ENCODE results near the gene LHFPL5.

The LHFPL5 gene

DNA sequence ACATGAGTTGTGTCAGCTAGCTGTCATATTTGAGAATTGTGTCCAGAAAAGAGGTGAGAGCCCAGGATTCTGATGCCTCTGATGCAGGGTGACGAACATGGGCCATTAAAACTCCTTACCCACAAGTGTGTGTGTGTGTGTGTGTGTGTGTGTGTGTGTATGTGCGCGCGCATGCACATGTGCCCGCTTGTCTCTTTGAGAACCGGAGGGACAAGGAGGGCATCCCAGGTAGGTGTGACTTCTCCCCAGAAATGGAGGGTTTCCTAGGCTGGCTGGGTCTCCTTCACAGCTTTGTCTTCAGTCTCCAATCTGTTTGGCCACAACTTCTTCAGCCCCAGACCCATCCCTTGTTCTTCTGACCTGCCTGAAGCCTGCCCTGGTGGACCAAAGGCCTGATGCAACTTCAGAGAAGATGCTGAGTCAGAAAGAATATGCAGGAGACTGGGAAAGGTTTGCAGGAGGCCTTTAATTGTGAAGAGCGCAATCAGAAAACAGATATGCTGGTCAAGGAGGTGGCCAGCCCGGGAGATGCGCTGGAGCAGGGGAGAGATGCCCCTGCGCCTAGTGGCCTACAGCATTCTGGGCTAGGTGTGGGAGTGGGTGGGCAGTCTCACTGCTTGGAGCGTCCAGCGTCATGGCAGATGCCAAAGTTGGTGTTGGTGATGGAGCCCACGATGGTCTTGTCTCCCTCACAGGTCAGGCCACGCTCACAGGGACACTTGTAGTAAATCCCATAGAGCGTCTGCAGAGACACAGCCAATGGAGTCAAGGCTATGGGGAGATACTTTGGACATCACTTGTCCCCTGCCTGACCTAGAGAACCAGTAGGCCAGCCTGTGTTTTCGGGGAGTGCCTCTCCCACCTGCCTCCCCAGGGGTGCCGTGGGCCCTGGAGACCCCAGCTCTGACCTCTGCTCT, 10.4 kb upstream of the LHFPL5 start:
- DNase-seq = no peak

DNA sequence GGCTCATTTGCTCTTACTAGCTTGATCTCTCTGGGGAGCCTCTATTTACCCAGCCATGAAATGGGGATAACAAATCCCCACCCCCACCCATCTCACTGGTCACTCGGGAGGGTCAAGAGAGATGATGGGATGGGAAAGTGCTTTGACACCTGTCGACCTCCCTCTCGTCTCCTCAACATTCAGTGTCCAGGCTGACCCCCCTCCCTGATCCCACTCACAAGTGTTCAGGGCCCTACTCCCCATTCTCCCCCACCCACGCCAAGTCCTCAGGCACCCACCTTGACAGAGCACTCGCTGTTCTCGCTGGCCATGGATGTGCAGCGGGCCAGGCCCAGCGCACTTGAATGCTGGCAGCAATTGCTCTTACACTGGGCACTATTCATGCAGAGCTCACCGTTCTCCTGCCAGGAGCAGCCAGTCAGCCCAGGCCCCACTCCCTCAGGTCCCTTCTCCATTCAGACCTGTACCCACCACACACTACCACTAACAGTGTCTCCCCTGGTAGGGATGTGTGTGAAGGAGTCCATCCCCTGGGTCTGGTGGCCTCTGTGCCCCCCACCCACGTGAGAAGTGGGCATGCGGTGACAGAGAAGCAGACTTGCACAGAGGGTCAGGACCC, 9.6 kb upstream of the LHFPL5 start:
- no peak for DNase-seq

DNA sequence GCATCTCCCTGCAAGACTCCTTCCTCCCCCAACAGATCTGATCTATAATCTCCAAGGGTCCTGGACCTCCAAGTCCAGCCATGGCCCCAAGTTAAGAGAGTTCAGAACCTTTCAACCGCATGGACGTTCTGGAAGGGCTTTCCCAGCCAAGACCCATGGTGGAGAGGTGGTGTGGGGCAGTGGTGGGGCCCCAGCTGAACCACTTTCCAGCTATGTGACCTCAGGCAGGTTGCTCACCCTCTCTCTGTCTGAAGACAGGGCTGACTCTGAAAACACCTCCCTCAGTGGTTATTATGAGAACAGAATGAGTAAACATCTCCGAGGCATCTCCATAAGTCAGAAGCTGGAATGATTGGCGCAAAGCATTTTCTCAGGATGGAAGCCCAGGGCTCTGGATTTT, 8.9 kb upstream of the LHFPL5 start:
- DNase-seq = no peak

DNA sequence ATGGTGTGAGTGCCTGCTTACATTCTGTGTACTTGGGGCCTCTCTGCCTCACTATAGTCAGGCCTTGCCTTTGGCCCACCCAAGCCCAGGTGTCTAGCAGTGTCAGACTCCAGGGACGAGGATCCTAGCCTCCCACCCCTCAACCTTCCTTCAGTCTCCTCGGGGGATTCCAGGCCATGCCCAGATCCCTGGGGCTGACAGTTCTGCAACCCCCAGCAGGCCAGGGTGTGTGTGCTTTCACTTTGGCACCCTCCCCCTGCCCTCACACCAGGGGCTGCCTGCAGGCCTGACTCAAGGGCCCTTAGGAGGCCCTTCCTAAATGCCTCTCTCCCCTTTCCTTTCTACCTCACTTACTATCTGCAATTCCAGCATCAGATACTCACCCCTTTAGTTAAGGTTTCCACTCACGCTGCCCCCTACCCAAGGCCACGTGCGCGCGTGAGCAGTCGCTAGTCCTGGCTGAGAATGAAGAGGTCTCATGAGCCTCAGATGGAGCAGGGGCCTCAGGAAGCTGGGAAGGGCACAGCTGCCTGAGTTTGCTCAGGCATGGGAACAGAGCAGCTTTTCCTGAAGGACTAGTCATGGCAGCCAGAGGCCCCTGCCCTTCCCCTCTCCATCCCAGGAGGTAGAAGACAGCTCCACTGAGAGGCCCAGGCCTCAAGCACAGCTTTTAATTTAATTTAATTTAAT, 7.2 kb upstream of the LHFPL5 start:
- DNase-seq = no peak

DNA sequence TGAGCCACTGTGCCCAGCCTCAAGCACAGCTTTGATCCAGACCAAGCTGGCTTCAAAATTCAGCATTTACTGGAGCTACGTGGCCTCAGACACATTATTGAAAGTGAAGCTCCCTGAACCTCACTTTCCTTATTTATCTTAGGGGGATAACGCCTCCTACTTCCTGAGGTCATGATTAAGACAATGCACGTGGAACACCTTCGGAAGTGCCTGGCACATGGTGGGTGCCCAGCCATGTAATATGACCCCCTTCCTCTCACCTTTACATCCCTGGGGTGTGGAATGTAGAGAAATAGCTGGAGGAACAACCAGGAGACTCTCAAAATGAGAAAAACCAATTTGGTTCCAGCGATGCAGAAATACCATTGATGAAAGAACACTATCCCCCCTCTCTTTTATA, 6.4 kb upstream of the LHFPL5 start:
- no peak for DNase-seq

DNA sequence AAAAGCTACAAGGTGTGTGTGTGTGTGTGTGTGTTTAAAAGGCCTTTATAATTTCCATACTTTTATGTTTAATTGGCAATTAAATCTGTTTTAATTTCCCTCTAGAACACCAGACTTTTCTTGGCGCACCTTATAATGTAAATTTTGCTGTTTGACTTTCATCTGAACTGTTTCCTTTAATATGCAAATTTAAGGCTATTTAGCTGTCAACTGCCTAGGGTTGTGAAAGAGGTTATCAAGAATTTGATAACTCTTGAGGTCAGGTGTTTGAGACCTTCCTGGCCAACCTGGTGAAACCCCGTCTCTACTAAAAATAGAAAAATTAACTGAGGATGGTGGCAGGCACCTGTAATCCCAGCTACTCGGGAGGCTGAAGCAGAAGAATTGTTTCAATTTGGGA, 4.0 kb upstream of the LHFPL5 start:
- no peak for DNase-seq

DNA sequence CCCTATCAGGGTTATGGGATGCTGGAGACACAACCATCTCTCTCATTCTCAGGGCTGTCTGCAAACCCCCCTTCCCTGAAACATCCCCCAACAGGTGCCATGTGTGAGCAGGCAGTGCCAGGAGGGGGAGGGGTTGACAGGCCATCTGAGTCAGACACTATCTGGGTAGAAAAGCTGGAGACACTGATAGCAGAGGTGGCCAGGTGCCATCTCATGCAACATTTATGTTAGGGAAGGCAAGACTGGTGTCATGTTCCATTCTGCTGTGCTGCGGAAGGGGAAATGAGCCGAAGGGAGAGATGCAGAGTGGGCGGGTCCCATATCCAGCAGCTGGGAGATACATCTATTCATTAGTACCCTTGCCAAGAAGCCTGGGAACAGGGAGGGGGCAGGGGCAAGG, 3.5 kb downstream of the LHFPL5 start:
- no peak for DNase-seq

DNA sequence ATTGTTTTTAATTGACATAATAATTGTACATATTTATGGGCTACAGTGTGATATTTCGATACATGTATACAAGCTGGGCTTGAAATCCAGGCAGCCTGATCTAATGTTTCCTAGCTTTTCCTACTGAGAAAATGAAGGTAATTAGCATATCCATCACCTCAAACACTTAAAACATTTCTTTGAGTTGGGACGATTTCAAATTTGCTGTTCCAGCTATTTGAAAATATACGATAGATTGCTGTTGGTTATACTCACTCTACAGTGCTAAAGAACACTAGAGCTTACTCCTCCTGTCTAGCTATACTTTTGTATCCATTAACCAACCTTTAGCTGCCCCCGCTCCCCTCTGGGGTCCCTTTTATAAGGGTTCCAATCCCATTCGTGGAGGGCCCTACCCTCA, 4.7 kb downstream of the LHFPL5 start:
- no peak for DNase-seq

DNA sequence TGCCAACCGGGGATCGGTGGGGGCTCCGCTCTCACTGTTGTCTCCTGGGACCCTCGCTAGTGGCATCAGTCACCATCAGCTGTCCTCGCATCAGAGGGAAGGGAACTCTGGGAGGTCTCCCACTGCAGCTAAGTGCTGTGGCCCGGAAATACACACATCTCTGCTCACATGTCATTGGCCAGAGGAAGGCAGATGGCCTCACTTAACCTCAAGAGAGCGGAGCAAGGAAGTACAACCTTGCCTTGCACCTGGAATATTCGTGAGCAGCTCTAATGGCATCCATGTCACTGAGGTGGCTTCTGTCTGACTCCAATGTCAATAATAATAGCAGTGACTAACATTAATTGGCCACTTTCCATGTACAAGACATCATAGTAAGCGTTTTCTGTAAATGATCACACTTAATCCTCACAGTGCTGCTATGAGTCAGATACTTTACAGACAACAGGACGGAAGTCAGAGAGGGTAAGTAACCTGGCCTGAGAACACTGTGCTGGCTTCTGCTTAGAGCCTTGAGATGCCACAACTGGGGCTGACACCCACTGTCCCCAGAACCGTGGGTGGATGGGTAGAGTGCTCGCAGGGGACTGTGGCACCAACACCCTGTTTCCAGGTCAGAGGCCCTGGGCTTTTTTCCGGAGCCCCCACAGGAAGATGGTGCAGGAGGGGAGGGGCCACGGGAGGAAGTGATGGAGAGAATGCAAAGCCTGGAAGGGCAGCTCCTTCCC, 6.0 kb downstream of the LHFPL5 start:
- no peak for DNase-seq

DNA sequence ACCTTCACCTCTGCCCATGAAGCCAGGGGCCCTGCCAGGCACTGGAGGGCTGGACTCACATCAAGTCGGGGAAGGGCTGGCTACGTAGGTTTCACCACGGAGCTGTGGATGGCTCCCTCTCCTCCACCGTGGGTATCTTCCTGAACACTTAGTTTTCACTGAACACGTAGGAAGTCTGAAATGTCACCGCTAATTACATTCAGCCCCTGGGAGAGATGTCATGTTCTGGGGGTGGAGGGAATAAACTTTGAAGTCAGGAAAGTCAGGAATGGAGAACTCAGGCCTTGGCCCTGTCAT, 6.5 kb downstream of the LHFPL5 start:
- no peak for DNase-seq

DNA sequence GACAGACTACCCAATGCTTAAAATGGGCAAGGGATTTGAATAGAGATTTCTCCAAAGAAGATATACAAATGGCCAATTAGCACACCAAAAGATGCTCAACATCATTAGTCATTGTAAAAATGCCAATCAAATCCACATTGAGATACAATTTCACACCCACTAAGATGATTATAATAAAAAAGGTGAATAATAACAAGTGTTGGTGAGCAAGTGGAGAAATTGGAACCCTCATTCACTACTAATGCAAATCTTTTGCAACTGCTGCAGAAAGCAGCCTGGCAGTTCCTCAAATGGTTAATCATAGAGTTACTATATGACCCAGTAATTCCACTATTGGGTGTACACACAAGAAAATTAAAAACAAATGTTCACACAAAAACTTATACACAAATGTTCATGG, 12.4 kb downstream of the LHFPL5 start:
- DNase-seq = no peak

DNA sequence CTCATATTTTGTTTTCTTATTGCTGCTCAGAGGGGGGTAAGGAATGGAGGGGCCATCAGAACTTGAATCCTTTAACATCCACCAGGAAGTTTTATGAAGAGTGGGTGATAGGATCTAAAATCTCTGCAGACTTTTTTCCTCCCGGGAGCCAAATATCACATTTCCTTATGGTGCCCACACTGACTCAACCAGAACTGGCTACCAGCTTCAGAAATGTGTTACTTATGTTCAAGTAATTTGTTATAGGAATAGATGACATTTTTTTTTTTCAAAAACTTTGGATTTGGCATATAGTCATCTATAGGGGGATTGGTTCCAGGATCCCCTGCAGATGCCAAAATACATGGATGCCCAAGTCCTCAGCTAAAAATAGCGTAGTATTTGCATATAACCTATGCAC, 18.4 kb downstream of the LHFPL5 start:
- no peak for DNase-seq

DNA sequence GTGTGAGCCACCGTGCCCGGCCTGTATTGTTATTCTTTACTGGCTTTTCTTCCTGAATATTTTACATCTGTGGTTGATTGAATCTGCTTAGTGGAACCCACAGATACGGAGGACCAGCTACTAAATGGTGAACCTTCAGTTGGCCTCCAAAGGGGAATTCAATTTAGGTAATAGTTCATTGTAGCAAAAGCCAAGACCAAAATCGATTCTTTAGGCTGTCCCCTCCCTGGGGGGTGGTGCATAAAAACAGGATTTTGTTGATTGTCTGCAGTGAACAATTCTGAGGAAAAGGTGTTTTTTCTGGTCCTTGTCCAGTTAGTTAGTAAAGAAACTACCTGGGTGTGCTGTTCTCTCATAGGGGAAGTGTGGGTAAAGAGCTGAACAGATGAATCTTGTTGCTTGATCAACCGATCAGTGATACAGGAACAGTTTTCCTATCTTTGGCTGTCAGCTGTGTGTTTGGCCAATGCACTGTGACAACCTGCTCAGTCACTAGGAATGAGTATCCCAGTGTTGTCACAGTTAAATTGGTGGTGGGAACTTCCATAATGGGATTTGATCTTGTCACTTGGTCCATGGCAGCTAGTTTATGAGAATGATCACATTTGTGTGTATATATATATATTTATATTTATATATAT, 19.5 kb downstream of the LHFPL5 start:
- no peak for DNase-seq

DNA sequence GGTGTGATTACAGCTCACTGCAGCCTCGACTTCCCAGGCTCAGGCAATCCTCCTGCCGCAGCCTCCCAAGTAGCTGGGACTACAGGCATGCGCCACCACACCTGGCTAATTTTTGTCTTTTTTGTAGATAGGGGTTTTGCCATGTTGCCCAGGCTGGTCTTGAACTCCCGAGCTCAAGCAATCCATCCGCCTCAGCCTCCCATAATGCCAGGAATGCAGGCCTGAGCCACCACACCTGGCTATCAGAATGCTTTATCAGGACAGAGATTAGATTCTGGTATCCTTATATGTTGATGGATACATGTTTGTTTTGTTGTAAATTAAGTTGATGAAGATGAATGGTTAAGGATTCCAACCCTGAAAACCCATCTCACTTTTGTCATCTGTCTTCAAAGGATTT, 24.2 kb downstream of the LHFPL5 start:
- DNase-seq = no peak

DNA sequence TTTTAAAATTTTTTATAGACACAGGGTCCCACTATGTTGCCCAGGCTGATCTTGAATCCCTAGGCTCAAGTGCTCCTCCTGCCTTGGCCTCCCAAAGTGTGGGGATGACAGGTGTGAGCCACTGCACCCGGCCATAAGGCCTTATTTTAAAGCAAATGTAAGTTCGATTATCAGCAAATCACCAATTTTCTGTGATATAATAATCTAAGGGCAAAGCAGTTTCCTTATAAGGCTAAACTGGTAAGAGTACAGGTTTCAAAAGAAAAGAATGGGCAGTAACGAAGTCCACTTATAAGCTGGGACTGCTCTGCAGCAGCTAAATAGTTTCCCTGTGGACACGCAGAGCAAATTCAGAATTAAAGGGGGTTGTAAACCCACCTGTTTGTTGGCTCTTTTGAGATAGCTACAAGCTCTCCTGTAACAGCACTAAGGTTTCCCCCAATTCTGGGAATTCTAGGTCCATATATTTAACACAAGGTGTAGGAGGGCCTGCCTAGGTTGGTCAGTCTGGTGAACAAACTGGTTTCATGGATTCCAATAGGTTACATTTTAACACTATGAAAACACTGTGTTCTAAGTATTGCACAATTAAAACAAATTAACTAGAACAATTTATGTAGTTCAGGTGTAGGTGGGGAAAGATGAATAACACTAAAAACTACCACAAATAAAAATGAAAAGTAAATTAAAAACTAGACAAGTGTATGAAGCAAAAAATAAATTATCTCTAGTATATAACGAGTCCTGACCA, 26.3 kb downstream of the LHFPL5 start:
- no peak for DNase-seq

DNA sequence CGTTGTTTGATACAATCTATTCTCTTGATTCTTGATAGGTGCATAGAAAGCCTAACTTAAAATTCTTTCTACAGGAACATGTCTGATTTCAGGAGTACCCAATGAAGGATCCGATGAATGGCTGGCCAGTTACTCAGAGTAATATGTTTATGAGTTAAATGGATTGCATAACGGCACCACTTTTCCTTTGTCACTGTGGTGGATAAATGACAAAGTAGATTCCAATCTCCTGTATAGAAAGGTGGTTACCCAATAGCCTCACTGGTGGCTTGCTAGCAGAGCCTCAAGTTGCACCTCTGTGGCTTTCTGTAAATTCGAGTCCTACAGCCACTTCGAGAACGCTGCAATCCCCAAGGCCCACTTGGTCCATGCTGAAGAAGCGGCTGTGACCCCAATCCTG, 28.4 kb downstream of the LHFPL5 start:
- DNase-seq = no peak

DNA sequence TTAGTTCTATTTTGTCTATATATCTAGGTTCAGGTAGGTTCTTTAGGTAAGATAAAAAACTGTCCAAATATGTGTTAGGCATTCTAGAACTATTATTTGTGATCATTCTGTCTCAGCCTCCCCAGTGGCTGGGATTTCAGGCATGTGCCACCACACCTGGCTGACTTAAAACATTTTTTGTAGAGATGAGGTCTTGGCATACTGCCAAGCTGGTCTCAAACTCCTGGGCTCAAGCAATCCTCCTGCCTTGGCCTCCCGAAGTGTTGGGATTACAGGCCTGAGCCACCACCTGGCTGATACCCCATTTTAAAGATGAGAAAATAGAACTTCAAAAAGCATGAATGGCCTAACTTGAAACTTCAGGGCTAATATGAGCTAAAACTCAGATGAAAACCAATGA, 33.9 kb downstream of the LHFPL5 start:
- DNase-seq = no peak

DNA sequence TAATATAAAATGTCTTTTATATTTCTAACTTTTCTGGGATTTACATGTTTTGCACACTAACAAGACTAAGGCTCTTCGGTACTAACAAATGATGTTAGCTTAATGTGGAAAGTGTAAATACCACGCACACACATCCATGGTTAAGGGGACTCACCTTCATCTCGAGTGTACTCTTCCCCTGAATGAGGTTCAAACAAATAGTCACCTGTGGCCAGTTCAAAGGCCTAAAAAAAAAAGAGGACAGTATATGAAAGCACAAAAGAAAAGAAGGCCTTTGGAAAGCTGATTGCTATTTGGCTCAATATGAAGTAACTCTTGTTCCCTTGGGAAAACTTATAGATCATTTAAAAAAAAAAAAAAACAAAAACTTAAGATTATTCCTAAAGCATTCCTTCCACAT, 37.2 kb downstream of the LHFPL5 start:
- no peak for DNase-seq

DNA sequence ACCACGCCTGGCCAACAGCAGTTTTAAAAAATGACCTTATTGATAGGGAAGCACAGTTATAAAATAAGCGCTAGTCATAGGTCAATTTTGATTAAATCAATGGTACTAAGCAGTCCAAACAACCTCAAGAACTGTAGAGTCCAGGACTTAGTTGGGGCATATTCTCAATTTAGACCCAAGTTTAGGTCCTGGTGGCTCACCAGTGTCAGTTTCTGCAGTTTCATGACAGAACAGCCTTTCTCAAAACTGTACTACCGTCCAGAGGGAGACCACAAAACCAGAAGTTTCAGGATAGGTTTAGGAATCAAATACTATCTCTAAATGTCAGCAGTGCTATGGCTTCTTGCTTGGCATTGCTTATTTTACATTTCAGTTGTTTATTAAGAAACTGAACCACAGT, 39.1 kb downstream of the LHFPL5 start:
- DNase-seq = no peak

DNA sequence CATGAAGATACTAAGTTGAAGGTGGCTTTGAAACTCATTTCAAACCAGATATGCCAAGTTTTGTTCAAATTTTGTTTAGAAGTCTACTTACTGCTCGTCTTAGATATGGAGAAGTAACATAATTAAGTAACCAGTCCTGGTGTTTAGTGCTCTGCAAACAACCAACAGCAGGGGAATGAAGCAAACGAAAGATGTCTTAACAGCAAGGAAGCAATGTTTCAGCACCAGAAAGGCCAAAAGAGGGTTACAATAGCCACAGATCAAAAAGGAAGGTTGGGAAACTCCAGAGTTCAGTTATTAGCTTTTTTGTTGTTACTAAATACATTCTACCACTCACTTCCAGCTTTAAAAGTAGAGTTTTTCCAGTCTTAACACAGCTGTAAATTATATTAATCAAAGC, 45.1 kb downstream of the LHFPL5 start:
- DNase-seq = no peak

DNA sequence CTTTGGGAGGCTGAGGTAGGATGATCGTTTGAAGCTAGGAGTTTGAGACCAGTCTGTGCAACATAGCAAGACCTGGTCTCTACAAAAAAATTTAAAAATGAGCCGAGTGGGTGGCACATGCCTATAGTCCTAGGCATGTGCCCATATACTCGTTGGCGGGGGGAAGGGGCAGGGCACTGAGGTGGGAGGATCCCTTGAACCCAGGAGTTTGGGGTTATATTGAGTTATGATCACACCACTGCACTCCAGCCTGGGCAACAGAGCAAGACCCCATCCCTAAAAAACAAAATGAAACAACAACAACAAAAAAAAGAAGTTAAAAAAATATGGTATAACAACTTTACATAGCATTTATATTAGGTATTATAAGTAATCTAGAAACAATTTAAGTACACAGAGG, 47.8 kb downstream of the LHFPL5 start:
- no peak for DNase-seq

DNA sequence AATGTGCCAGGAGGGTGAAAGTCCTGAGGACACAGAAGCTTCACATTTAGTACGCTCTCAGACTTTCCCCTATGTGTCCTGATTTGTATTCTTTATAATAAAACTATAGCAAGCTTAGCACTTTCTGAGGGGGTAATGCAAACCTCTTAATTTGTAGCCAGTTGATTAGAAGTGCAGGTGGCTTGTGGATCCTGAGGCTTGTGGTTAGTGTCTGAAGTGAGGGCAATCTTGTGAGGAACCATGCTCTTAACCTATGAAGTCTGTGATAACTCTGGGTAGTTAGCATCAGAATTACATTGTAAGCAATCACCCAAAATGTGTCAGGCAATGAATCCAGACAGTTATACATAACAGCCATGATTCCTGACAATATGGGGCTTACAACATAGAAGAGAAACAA, 51.1 kb downstream of the LHFPL5 start:
- no peak for DNase-seq
